HG02678 (cell line): ENCODE data around the gene HERPUD2.
"Not testable (repeated sequence)": the region's sequence is repeated elsewhere in the genome, so short reads cannot be mapped to it uniquely, and the experiment has no call there.

Experiments used
- ATAC-seq: cut with Tn5 transposase; IDR thresholded peaks from one replicate; pipeline ENCODE4 v1.9.1; 2021; ENCODE audit warnings: mild to moderate bottlenecking, moderate library complexity; ENCODE audit not compliant: unreplicated experiment

HERPUD2 gene

GRCh38 chr7:35681231-35682029 lies 13.5 kb downstream of the HERPUD2 start:
- ATAC-seq: peak; percentile 77

GRCh38 chr7:35680403-35681013 lies 14.4 kb downstream of the HERPUD2 start:
- no peak for ATAC-seq

- ATAC-seq: no peak
Measured at GRCh38 chr7:35677582-35678356, 17.2 kb downstream of the HERPUD2 start.

GRCh38 chr7:35676211-35676610 lies 18.7 kb downstream of the HERPUD2 start:
- ATAC-seq: no peak

- no peak for ATAC-seq
Measured at GRCh38 chr7:35670856-35671569, 23.9 kb downstream of the HERPUD2 start.

GRCh38 chr7:35660411-35660810 lies 34.5 kb downstream of the HERPUD2 start:
- ATAC-seq: not testable (repeated sequence)

GRCh38 chr7:35658606-35659201 lies 36.2 kb downstream of the HERPUD2 start:
- ATAC-seq: no peak

- no peak for ATAC-seq
Measured at GRCh38 chr7:35657125-35657524, 37.8 kb downstream of the HERPUD2 start.

GRCh38 chr7:35654558-35654957 lies 40.4 kb downstream of the HERPUD2 start:
- not testable (repeated sequence) for ATAC-seq

GRCh38 chr7:35652124-35652523 lies 42.8 kb downstream of the HERPUD2 start:
- no peak for ATAC-seq

- no peak for ATAC-seq
Measured at GRCh38 chr7:35650751-35651150, 44.2 kb downstream of the HERPUD2 start.

- ATAC-seq: no peak
Measured at GRCh38 chr7:35649711-35650110, 45.2 kb downstream of the HERPUD2 start.

GRCh38 chr7:35648367-35648766 lies 46.6 kb downstream of the HERPUD2 start:
- no peak for ATAC-seq

- ATAC-seq: no peak
Measured at GRCh38 chr7:35647171-35647574, 47.8 kb downstream of the HERPUD2 start.

- no peak for ATAC-seq
Measured at GRCh38 chr7:35646289-35647023, 48.5 kb downstream of the HERPUD2 start.

- no peak for ATAC-seq
Measured at GRCh38 chr7:35645691-35646090, 49.2 kb downstream of the HERPUD2 start.

- no peak for ATAC-seq
Measured at GRCh38 chr7:35630024-35630972, 64.6 kb downstream of the HERPUD2 start.

GRCh38 chr7:35624299-35625186 lies 70.4 kb downstream of the HERPUD2 start:
- peak; percentile 77 for ATAC-seq
